A549 treated with CpdA at 1 μM for 4 hours (cell line): ENCODE results near the gene MRPL17. TPM values are rescaled to one million over a fixed set of nuclear protein-coding genes. Genes with fewer than 3 reads are reported as not detected.

Source experiments
- total RNA-seq: library from RNA; stranded (reverse); fragments of 200-300 nt; extraction: Qiagen RNA extraction; gene quantifications from 5 replicates; pipeline ENCODE4 v1.2.3, GENCODE V29; 2022; ENCODE audit warnings: low read depth

The MRPL17 gene
- 94.0 to 119 TPM (median 109 TPM) in 5 replicates for total RNA-seq

DNA sequence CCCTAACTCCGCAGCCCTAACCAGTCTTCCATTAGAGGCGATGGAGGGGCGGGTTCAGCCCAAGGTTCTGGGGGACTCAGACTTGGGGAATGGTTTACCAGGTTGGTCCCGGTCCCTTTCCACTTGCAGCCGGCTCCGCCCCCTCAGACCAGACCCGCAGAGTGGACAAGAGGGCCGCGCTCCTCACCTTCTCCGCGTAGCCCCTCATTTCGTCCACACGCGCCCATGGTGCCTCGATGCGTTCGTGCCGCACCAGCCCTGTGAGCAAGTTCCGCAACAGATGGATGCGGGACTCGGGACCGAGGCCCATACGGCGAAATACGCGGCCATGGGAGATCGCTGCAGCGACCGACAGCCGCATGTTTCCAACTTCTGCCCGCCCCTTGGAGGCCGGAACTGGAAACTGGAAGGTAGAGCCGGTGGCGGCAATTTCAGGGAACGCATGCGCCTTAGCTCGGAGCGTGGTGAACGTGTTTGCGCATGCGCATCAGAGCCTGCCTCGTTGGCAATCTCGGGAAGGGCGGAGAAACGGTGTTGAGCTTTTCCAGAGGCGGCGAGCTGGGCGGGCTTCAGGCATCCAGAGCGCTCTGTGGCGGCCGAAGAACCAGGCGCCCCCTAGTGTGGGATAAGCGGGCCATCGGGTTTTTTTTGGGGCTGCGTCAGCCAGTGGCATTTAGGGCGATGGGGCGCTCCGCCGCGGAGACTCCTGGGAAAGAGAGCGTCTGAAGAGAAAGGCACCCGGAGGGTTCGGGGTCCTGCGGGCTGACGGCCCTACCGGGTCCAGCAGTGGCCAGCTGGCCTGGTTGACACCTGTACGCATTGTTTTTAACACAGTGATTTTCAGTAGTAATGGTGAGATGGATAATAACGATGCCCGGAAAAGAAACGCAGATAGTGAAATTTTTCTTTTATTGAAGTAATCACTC lies at the start of gene MRPL17:
Gene MRPL17, minus strand, starts transcription at position 405 of the 926 bp plus-strand sequence. Its CDS starts 44 bp downstream, at position 361.

DNA sequence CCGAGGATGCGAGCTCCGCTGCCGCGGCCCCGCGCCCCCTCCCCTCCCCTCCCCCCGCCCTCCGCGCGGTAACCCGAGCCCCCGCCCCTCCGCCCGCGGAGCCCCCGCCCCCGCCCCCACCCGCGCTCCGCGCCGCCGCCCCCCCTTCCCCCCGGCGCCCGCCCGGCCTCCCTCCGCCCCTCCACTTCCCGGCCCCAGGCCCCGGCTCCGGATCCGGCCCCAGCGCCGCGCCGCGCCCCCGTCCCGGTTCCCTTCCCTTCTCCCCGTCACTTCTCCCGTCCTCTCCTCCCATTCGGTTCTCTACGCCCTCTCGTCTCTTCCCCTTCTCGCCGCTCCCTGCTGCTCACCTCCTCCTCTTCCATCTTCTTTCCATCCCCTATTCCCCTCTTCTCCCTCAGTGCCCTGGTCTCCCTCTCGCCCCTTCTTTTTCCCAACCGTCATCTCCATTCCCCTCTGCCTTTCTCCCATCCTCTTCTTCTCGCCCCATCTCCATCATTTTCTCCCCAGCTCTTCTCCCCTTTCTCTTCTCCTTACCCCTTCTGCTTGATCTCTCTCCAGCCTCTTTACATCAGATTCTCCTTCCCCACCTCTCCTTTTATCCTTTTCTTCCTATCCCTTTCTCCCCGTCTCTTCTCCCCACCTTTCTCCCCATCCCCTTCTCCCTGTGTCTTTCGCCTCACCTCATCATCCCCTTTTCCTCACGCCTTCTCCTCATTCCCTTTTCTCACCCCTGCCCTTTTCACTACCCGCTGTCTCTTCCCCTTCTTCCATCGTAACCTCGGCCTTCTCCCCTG lies 27.2 kb downstream of the MRPL17 start, which contains the start of gene DCHS1:
Gene DCHS1, minus strand, starts transcription at position 20 of the 794 bp plus-strand sequence. CDS start 14,196 bp downstream, outside the sequence.

Other genes starting within 250 kb of the MRPL17 start
- 0.31 to 0.65 TPM (median 0.55 TPM) in 5 replicates for gene HPX, start 242.4 kb downstream of the MRPL17 start, total RNA-seq
- gene TRIM3, start 209.4 kb downstream of the MRPL17 start, total RNA-seq, result 13.6 to 20.7 TPM (median 17.7 TPM) in 5 replicates
- 55.9 to 64.6 TPM (median 58.3 TPM) in 5 replicates for gene ARFIP2, start 202.0 kb downstream of the MRPL17 start, total RNA-seq
- 26.4 to 35.2 TPM (median 33.0 TPM) in 5 replicates for gene TIMM10B, start 201.8 kb downstream of the MRPL17 start, total RNA-seq
- 2.6 to 3.8 TPM (median 3.3 TPM) in 5 replicates for gene DNHD1, start 186.1 kb downstream of the MRPL17 start, total RNA-seq
- gene RRP8, start 79.7 kb downstream of the MRPL17 start, total RNA-seq, result 27.5 to 36.0 TPM (median 32.8 TPM) in 5 replicates
- 100.0 to 124 TPM (median 120 TPM) in 5 replicates for gene ILK, start 79.6 kb downstream of the MRPL17 start, total RNA-seq
- 164 to 262 TPM (median 213 TPM) in 5 replicates for gene TAF10, start 71.1 kb downstream of the MRPL17 start, total RNA-seq
- 41.5 to 52.4 TPM (median 46.7 TPM) in 5 replicates for gene TPP1, start 63.9 kb downstream of the MRPL17 start, total RNA-seq
- 0.09 to 0.14 TPM (median 0.11 TPM) in 5 replicates for gene DCHS1, start 27.5 kb downstream of the MRPL17 start, total RNA-seq
- gene OR2AG2, start 88.6 kb upstream of the MRPL17 start, total RNA-seq, result 0.01 to 0.13 TPM in 2 of 5 replicates, not detected in the others
- gene OR2AG1, start 99.7 kb upstream of the MRPL17 start, total RNA-seq, result not detected in 5 replicates
- gene OR6A2, start 116.3 kb upstream of the MRPL17 start, total RNA-seq, result not detected in 5 replicates
- not detected in 5 replicates for gene OR10A5, start 162.3 kb upstream of the MRPL17 start, total RNA-seq
- not detected in 5 replicates for gene OR10A2, start 179.7 kb upstream of the MRPL17 start, total RNA-seq
- not detected in 5 replicates for gene OR10A4, start 193.3 kb upstream of the MRPL17 start, total RNA-seq
- gene OR2D2, start 209.2 kb upstream of the MRPL17 start, total RNA-seq, result not detected in 5 replicates
- not detected in 5 replicates for gene OR2D3, start 237.7 kb upstream of the MRPL17 start, total RNA-seq
- gene ZNF215, start 243.1 kb upstream of the MRPL17 start, total RNA-seq, result 0.99 to 1.4 TPM (median 1.3 TPM) in 5 replicates